SK-N-MC (cell line): ENCODE results near the gene IQCC.

Experiments used
- DNase-seq: peaks from one replicate; pipeline ENCODE4 v3.0.0-alpha.2; 2011; ENCODE audit warnings: low read depth, low spot score
- H3K27ac ChIP-seq: fragments of 200-600 bp; sonication (generic); 2 replicates; pipeline ENCODE4 v1.5.1; 2016; ENCODE audit warnings: mixed run types
- H3K36me3 ChIP-seq: fragments of 200-600 bp; sonication (generic); 2 replicates; pipeline ENCODE4 v1.6.1; 2017; ENCODE audit warnings: antibody characterized with exemption, low read length, mixed read lengths; ENCODE audit not compliant: insufficient read depth
- H3K4me3 ChIP-seq: fragments of 200-600 bp; sonication (generic); 2 replicates; pipeline ENCODE4 v1.5.1; 2016
- H3K9ac ChIP-seq: fragments of 200-600 bp; sonication (generic); 2 replicates; pipeline ENCODE4 v1.8.0; 2017; ENCODE audit warnings: mixed run types, mixed read lengths; ENCODE audit not compliant: insufficient read length
- H3K9me3 ChIP-seq: fragments of 200-600 bp; sonication (generic); 2 replicates; pipeline ENCODE4 v1.6.1; 2017; ENCODE audit warnings: low read depth, mild to moderate bottlenecking, antibody characterized with exemption, low read length, moderate library complexity, mixed read lengths
- EZH2 ChIP-seq: fragments of 200-600 bp; sonication (generic); IDR thresholded peaks from one replicate; pipeline ENCODE4 v1.6.1; 2017; ENCODE audit warnings: antibody characterized with exemption
- FOXP2 ChIP-seq: optimal IDR thresholded peaks from 2 replicates; pipeline ENCODE3; 2011; ENCODE audit warnings: mild to moderate bottlenecking, moderate library complexity; ENCODE audit not compliant: insufficient read depth; ENCODE audit errors: extremely low read length, control extremely low read depth
- POLR2AphosphoS5 ChIP-seq: IDR thresholded peaks from 2 replicates; pipeline ENCODE4 v1.6.1; 2012; ENCODE audit warnings: mild to moderate bottlenecking, low read depth, low read length, borderline replicate concordance

IQCC gene

GRCh38 chr1:32198237-32199042 lies 7.0 kb upstream of the IQCC start:
- H3K27ac ChIP-seq: no peak overlapping the region
- no peak overlapping the region for H3K4me3 ChIP-seq
- TF ChIP-seq EZH2 (no peak), FOXP2 (no peak), POLR2AphosphoS5 (no peak)
- no peak for DNase-seq
- H3K9ac ChIP-seq: no peak overlapping the region
- H3K36me3 ChIP-seq: peaks cover 18% of the 10 kb centered on the region; the same call in 1 of the 2 replicates
- no peaks in the 10 kb centered on the region for H3K9me3 ChIP-seq

GRCh38 chr1:32199043-32199716 lies 6.3 kb upstream of the IQCC start:
- Histone ChIP-seq H3K27ac (no peak overlapping the region), H3K9ac (no peak overlapping the region), H3K9me3 (no peaks in the 10 kb centered on the region), H3K4me3 (no peak overlapping the region), H3K36me3 (peaks cover 14% of the 10 kb centered on the region; the same call in 1 of the 2 replicates)
- no peak for DNase-seq
- TF ChIP-seq POLR2AphosphoS5 (no peak), EZH2 (no peak), FOXP2 (no peak)

GRCh38 chr1:32199717-32200072 lies 5.8 kb upstream of the IQCC start:
- no peak overlapping the region for H3K9ac ChIP-seq
- no peaks in the 10 kb centered on the region for H3K9me3 ChIP-seq
- H3K36me3 ChIP-seq: peaks cover 10% of the 10 kb centered on the region; the same call in 1 of the 2 replicates
- H3K4me3 ChIP-seq: peak overlapping the region; percentile 96
- H3K27ac ChIP-seq: peak overlapping the region; percentile 79; the same call in 1 of the 2 replicates
- TF ChIP-seq EZH2 (no peak), POLR2AphosphoS5 (no peak), FOXP2 (no peak)
- DNase-seq: no peak

GRCh38 chr1:32200226-32201010 lies 5.1 kb upstream of the IQCC start, which contains the start of gene CCDC28B:
CCDC28B (plus strand) TSS chr1:32200595; CDS start chr1:32201936, 1,341 bp downstream.
- peak within 1 kb of the TSS; percentile 79 for H3K9ac ChIP-seq
- H3K4me3 ChIP-seq: peak within 1 kb of the TSS; percentile 96
- peaks cover 3% of the 10 kb centered on the region; the same call in 1 of the 2 replicates for H3K36me3 ChIP-seq
- no peak for DNase-seq
- no peaks in the 10 kb centered on the region for H3K9me3 ChIP-seq
- H3K27ac ChIP-seq: peak within 1 kb of the TSS; percentile 79
- TF ChIP-seq POLR2AphosphoS5 (peak; percentile 46; the same call in 1 of the 2 replicates), EZH2 (no peak), FOXP2 (no peak)

- Histone ChIP-seq H3K27ac (peak overlapping the region; percentile 5; the same call in 1 of the 2 replicates), H3K9me3 (no peaks in the 10 kb centered on the region), H3K4me3 (peak overlapping the region; percentile 96), H3K36me3 (no peaks in the 10 kb centered on the region; the same call in 1 of the 2 replicates), H3K9ac (peak overlapping the region; percentile 53)
- no peak for DNase-seq
- TF ChIP-seq POLR2AphosphoS5: peak; percentile 53
- TF ChIP-seq EZH2: no peak
Measured at GRCh38 chr1:32201011-32201855, 4.2 kb upstream of the IQCC start.

GRCh38 chr1:32204943-32205361 lies 519 bp upstream of the IQCC start:
- Histone ChIP-seq H3K9ac (peak overlapping the region; percentile 88), H3K27ac (no peak overlapping the region), H3K4me3 (peak overlapping the region; percentile 95), H3K36me3 (no peaks in the 10 kb centered on the region; the same call in 1 of the 2 replicates), H3K9me3 (no peaks in the 10 kb centered on the region)
- no peak for DNase-seq
- no peak for TF ChIP-seq FOXP2
- TF ChIP-seq POLR2AphosphoS5: no peak
- TF ChIP-seq EZH2: no peak

- TF ChIP-seq EZH2 (no peak), POLR2AphosphoS5 (no peak), FOXP2 (no peak)
- H3K27ac ChIP-seq: no peak overlapping the region
- no peak overlapping the region for H3K4me3 ChIP-seq
- no peak for DNase-seq
- no peaks in the 10 kb centered on the region for H3K9me3 ChIP-seq
- no peaks in the 10 kb centered on the region; the same call in 1 of the 2 replicates for H3K36me3 ChIP-seq
- no peak overlapping the region for H3K9ac ChIP-seq
Measured at GRCh38 chr1:32208469-32208868, 3.0 kb downstream of the IQCC start.
